ENCODE data around the gene TIMM10.
A peak's percentile ranks its signal among the peaks of the same experiment; 100 is the strongest.
"Not testable (repeated sequence)": the region's sequence is repeated elsewhere in the genome, so short reads cannot be mapped to it uniquely, and the experiment has no call there.

The TIMM10 gene

DNA sequence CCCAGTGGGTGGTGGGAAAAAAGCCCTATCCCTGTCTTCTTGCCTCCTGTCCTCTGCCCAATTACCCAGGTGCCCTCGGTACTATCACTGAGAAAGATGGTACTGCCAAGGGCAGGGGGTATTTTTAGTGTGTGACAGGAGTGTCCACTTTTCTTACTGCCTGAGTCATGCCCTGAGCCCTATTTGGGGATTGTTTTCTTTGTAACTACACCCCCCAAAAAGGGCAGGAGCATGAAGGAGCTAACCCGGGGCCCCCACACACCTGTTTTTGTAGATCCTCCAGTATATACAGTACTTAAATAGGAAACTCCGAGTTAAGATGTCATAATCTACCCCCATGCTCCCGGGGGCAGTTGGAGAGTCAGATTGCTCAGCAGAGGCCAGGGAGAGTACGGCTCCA lies 10.6 kb upstream of the TIMM10 start:
- no peak for DNase-seq

DNA sequence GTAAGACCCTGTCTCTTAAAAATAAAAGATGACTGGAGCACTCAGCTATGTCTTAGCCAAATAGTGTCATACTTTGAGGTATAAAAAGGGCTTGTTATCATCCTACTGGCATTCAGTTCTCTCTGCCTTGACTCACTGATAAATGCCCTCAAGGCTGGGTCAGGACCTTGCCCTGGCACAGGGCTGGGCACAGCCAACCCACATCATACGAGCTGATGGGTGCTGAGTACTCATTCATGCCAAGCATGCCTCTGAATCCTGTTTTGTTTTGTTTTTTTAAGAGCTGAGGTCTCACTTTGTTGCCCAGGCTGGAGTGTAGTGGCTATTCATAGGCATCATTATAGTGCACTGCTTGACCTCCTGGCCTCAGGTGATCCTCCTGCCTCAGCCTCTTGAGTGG lies 8.8 kb upstream of the TIMM10 start:
- no peak for DNase-seq

DNA sequence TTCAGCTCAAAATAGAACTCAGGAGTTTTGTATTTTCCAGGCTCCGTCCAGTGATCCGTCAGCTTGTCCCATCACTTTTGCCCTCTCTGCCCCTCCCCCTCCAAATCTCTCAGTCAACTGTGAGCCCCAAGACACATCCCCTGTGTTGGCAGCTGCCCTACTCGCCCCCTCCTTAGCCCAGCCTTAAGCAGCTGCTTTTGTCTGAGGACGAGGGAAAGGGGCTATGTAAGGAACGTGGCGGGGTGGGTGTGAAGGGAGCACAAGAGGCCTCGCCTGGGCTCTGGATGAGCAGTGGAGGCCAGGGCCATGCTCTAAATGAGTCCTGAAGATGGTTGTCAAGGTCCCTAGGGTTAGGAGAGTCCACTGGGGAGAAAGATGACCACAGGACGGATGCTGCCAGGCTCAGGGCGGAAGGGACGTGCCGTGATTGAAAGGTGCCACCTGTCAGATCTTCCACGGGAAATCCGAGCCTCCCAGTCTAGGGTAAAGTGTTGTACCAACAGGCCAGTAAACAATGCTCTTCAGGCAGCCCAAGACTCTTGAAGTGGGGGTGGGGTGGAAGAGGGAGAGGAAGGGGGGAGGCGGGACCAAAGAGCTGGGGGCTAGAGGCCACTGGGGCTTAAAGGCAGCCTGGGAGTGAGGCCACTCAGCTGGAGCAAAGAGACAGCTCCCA lies 6.5 kb upstream of the TIMM10 start, which contains the start of gene SMTNL1:
SMTNL1 (plus strand) TSS at position 649 of the 673 bp plus-strand sequence. CDS start 5,048 bp downstream, outside the sequence.
- DNase-seq: no peak

DNA sequence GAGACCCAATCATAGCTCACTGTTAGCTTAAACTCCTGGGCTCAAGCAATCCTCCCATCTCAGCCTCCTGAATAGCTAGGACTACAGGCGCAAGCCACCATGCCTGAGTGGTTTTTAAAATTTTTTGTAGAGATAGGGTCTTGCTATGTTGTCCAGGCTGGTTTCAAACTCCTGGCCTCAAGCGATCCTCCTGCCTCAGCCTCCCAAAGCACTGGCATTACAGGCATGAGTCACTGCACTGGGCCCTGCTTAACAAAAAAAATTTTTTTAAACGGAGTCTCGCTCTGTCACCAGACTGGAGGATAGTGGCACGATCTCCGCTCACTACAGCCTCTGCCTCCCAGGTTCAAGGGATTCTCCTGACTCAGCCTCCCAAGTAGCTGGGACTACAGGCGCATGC lies 3.9 kb upstream of the TIMM10 start:
- DNase-seq: not testable (repeated sequence)

DNA sequence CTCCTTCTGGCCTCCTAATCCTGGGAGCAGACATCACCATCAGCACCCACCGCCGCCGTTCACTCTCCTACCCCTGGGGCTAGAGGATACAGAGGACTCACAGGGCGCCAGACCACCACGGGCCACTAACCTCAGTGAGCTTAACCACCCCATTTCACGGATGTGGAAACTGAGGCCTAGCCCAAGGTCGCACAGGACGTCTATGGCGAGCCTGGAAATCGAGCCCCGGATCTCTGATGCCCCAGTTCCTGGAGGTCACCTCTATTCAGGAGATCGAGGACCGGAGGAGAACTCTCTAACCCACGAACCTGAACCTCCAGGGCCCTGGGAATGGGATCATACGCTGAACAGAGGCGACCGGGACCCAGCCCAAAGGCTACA lies 349 bp downstream of the TIMM10 start:
- DNase-seq: no peak

DNA sequence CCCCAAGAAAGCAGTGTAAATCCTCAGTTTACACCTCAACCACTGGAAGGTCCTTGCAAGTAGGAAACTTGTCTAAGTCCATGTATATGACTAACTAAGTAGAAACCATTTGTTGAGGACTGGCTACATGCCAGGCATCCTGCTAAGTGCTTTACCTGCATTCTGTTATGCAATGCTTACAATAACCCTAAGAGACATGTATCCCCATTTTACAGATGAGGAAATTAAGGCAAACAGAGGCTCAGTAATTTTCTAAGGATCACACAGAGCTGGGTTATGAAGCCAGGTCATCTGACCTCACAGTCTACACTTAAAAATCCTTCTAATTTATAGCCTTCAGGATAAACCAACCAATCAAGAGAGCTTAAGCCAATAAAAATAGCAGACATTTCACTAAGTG lies 1.5 kb downstream of the TIMM10 start:
- no peak for DNase-seq

DNA sequence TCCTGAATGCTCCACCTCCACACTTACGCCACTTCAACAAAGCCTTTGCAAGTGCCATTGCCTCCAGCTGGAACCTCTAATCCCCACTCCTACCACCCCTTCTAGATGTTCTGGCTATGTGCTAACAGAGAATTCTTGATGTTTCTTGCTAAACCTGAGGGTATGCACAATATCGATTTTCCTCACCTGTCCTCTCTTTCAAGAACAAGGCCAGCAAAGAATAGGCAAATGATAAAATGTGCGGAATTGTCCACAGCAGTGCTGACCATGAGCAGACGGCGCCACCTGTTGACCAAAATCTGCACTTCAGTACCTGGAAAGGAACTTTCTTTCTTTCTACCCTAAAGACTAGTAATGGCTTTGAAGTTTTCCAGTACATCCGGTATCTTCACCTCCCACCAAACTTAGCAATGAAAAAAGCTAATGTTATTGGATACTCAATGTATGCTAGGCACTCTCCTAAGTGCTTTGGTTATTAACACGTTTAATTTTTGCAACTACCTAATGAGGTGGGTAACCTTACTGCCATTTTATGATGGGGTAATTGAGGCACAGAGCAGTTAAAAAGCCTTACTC lies 3.4 kb downstream of the TIMM10 start:
- peak; percentile 35 for DNase-seq

DNA sequence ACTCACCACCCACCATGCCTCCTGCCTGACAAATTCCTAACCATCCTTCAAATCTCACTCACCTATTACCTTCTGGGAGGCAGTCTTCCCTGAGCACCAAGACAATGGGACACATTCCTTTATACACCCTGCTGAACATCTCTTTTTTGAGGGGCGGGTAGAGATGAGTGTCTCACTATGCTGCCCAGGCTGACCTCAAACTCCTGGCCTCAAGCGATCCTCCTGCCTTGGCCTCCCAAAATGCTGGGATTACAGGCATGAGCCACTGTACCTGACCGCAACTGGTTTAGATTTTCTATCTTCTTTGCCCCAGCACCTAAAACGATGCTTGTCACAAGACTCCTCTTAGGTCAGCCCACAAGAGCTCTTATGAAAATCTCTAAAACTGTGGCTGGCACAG lies 7.1 kb downstream of the TIMM10 start:
- no peak for DNase-seq

DNA sequence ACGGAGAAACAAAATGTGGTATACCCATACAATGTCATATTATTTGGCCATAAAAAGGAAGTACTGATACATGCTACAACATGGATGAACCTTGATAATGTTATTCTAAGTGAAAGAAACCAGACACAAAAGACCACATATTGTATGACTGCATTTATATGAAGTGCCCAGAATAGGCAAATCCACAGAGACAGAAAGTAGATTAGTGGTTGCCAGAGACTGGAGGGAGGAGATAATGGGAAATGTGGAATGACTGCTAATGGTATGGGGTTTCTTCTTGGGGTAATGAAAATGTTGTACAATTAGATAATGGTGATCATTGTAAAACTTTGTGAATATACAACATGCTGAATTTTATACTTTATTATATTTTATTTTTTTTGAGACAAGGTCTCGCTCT lies 9.4 kb downstream of the TIMM10 start:
- DNase-seq: no peak

DNA sequence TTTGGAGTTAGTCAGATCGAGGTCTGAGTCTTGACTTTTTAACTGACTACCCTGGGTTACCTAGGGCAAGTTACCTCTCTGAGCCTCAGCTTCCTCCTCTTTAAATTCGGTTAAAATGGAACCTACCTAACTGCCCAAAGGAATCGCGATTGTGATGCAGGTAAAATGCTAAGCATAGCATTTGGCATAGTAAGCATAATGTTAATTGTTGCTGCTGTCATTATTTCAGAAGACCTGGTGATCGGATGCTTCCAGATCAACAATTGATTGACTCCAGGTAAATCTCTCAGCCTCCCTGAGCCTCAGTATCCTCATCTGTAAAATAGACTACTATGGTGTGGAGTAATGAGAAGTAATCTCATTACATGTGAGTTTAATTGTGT lies 14.5 kb downstream of the TIMM10 start:
- no peak for DNase-seq

DNA sequence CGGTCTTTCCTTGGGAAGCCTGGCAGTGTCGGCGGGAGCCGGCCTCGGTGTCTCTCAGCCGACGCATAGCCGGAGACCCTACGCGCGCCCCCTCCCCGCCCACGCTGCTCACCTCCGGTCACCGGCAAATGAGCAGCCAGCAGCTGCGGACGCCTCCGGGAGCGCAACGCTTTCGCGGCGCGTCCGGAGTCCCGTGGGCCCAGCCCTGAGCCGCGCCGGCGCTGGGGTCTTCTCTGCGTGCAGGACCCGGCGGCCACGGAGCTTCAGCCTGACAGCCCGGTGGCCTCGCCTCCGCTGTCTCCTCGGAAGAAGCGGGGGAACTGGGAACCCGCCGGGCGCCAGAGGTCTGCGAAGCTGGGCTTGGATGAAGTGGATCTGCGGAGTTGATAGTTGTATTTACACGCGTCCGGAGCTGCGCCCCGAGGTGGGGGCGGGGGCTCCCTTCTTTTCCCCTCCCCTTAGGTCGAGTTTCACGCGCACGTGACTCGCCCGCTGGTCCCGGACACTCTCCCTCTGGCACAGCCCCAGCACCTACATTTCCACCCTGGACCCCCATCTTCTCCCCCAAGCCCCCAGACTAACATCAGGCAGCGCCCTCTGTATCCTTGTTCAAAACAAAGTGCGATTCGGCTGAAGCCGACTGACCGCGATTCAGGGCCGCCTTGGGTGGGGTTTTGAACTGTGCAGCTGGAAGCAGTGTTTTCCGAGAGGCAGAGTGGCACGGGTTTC lies 15.1 kb downstream of the TIMM10 start, which contains the start of gene SLC43A1:
SLC43A1 (minus strand) TSS at position 371 of the 729 bp plus-strand sequence. CDS start 1,591 bp downstream, outside the sequence.
- no peak for DNase-seq

DNA sequence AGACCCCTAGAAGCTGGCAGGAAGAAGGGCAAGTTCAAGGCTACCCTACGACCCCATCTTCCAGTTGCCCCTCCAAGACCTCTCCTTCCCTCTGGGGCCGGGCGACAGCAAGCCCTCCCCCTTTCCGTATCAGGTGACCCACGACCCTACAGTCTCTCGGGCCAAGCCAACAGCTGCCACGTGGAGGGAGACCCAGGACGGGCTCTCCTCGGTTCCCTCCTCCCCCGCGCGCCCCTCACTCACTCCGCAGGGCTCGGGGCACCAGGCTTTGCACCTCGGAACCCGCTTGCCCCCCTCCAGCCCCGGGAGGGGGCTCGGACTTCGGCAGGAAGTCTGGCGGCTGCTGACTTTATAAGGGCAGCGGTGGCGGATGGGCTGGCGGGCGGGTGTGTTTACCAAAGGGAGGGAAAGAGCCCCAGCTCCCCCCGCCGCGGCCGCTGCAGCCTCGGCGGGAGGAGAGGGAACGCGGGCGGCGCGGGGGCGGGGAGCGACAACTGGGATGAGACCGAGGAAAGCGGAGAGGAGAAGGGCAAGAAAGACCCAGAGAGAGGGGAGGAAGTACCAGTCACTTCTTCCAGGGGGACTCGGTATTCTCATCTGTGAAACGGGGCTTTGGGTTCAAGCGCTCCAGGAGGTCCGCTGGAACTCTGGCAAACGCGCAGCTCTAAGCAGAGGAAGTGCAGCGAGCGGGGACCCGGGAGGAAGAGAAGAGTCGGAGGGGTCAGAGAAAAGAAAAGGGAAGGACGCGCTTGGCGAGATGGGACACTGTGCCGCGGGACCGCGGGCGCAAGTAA lies 15.8 kb downstream of the TIMM10 start:
- DNase-seq: peak; percentile 7

DNA sequence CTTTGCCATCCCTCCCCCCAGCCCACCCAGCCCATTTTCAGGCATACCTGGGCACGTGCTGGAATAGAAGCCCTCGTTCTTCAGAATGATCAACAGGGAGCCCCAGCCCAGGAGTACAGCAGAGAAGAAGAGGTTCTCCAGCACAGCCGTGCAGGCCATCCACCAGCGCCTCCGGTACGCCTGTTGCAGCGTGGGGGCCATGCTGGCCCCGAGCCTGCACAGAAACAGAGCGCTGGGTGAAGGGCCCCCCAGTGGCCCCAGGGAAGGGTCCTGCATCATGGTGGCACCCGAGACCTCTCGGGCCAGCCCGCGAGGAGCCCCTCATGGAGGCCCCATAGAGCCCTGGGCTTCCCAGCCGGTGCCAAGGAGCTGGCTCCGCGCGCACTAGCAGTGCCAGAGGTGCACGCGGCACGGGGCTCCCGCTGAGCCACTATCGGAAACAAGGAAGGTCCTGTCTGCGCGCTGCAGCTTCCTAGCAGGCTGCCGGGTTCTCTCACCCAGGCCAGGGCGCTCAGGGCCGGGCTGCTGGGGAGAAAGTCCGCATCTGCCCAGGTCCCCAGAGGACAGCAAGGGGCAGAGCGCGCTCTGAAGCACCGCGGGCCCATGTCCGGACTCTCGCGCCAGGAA lies 16.5 kb downstream of the TIMM10 start:
- DNase-seq: peak; percentile 33

DNA sequence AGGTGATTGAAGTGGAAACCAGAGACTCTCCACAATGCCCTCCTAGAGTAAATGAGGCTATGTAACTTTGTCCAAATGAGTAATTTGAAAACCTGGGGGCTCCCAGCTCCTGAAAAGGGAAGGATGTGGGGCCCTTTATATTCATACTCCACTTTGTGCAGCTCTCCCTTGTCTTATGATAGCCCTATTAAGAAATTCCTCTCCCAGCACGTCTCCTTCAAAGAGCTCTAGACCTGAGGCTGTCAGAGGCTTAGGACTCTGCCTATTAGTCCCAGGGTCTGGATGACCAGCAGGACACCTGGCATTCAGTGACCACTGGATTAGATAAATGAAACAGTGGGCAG lies 17.1 kb downstream of the TIMM10 start:
- DNase-seq: no peak

DNA sequence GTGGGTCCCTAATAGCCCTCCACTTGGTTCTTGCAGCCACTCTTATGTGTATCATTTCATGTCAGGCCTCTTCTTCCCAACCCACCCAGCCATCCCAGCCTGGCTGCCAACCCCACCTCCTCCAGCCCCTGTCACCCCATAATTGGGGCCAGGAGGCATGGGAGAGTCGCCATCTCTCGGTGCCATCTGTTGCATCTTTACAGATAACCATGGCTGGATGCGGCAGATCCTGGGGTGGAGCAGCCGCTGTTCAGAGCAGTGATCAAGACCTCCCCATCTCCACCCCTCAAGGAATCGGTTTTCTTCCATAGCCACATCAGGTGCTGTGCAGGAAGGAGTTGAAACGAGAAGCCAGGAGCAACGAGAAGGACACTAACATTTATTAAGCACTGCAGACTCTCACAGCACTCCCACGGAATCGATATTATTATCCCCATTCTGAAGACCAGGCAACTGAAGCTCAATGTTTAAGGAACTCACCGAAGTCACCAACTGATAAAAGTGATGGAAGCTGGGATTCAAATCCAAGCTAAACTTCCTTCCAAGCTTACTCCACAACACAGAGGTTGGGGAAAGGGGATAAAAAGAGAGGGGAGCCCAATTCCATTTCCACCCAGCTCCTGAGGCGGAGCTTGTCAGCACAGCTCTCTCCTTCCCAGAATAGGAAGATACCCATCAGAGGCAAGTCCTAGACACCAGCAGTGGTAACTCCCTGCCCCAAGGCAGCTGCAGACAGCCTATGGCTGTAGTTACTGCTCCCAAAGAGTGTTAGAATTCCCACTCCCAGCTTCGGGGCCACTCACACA lies 17.7 kb downstream of the TIMM10 start:
- DNase-seq: no peak

DNA sequence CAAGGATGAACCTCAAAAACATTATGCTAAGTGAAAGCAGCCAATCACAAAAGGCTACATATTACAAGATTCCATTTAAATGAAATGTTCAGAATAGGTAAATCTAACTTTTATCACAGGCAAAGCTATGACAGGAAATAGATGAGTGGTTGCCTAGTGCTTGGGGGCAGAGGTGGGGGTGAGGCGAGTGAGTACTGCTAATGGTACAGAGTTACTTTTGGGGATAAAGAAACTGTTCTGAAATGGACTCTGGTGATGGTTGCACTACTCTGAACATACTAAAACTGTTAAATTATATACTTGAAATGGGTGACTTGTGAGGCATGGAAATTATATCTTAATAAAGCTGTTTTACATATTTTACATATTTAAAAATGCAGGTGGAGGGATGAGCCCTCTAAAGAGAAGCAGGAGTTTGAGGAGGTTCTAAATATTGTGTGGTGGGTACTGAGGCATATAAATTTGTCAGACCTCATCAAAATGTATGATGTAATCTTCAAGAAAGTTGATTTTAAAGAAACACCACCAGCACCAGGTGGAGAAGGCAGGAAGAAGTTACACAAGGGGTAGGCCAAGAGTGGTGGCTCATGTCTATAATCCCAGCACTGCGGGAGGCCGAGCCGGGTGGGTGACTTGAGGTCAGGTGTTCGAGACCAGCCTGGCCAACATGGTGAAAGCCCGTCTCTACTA lies 18.7 kb downstream of the TIMM10 start:
- no peak for DNase-seq

DNA sequence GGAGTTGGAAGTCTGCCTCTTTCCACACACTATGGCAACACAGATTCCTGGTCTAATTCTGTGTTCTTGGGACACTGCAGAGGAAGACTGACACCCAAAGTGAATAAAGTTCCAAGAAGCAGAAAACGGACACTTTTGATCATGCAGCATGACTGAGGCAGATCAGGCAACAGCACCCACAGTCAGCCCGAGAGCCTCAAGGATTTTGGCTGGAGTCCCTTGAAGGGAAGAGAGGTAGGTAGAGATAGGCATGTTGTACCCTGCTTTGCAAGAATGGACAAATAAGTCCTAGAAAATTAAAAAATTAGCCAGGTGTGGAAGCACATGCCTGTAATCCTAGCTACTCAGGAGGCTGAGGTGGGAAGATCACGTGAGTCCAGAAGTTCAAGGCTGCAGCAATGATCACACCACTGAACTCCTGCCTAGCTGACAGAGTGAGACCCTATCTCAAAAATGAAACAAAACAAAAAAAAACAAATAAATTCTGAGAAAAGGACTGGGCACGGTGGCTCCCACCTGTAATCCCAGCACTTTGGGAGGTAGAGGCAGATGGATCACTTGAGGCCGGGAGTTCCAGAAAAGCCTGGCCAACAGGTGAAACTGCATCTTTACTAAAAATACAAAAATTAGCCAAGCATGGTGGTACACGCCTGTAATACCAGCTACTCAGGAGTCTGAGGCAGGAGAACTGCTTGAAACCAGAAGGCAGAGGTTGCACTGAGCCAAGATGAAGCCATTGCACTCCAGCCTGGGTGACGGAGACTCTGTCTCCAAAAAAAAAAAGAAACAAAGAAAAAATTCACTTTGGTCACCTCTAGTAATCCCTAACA lies 22.0 kb downstream of the TIMM10 start:
- DNase-seq: no peak

DNA sequence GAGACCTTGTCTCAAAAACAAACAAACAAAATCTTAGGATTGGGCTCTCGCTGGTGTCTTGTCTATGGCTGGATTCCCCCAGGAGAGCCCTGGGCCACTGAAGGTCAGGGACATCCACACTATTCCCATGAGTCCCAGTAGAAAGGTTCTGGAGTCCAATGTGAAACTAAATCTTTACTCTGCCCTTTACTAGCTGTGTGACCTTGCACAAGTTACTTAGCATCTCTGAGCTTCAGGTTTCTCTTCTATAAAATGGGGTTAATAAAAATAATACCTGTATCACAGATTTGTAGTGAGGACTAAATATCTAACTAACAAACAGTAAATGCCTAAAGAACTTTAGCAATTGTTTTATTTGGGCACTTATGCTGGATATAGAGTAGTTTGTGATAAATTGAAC lies 24.0 kb downstream of the TIMM10 start:
- DNase-seq: no peak

DNA sequence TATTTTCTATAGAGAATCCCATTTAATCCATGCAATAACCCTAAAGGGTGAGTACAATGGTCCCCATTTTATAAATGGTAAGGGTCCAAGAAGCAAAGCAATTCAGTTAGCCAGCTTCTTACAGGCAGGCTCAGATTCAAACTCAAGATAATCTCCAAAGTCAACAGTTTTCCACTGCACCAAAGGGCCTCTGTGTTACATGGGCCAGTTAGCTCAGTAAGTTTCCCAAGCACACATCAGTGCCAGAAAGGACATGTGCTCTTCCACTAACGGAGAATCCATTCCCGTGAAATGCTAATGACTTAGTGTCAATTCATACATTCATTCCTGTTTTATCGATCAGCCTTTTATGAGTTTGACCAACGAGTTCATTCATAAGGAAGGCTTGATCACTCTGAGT lies 26.0 kb downstream of the TIMM10 start:
- no peak for DNase-seq

DNA sequence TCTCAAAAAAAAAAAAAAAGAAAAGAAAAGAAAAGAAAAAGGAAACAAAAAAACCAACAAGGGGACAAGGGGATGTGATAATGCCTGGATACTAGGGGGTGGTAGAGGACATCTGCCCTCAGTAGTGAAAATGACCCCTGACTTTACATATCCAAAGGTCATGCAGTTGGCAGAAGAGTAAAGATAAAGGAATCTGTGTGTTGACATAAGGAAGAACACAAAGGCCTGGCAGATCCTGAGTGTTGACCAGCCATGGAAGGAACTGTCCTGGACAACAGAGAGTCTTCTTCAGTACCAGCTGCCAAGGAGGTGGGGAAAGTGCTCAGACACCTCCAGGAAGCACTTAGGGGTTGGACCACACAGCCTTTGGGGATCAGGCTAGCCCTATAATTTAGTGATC lies 27.7 kb downstream of the TIMM10 start:
- no peak for DNase-seq

DNA sequence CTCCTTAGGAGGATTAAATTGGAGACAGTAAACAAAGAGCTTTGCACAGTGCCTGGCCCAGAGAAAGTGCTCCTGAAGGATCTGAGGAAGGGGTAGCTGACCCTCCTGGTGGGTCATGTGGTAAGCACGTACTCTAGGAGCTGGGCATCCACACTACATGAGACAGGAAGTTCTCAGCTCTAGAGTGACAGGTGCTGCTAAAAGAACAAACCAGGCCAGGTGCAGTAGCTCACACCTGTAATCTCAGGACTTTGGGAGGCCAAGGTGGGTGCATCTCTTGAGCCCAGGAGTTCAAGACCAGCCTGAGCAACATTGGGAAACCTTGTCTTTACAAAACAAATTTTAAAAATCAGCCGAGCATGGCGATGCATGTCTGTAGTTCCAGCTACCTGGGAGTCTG lies 28.2 kb downstream of the TIMM10 start:
- no peak for DNase-seq
